ENCODE results near the gene VSTM2L. TPM values are rescaled to one million over a fixed set of nuclear protein-coding genes. Genes with fewer than 3 reads are reported as not detected.

The VSTM2L gene
- total and polyA plus RNA-seq, 9 of the 15 experiments (the other 6 are each of a cell fraction or from before 2014, with no cell fraction given) = not detected

DNA sequence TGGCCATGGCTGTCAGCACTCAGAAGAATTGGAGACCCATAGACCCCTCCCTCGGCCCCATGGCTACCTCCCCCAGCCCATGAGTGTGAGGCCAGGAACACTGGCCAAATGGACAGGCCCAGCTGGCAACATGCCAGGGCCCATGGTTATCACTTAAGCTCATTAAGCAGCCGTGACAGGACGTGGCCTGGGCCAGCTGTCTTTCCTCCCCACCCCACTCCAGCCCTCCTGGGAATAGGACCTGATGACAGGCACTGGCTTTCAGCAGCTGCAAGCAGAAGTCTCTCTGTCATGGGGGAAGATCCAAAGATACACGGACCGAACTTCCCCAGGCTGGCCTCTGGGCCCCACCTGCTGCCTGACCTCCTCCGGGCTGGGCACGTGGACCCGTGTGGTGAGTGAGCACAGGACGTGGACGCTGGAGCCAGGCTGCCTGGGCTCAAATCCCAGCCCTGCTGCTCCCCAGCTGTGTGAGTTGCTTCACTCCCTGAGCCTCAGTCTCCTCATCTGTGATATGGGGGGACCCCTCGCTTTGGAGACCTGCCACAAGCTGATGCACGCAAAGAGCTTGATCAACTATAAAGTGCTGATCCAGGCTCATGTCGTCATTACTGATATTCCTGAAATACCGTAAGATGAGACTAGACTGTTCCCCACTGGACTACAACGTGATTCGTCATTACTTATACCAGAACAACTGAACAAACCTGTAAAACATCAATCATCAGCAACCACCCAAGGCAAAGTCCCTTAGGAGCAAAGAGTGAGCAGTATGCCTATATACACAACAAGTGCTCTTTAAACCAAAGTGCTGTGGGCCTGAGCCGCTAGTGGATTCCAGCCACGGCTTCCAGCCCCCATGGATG lies 22.0 kb upstream of the VSTM2L start (continued):
- TF ChIP-seq KDM2B (CRISPR knock-in tag; IDR thresholded peaks at IDR 0.05) = no peak
- no peak for TF ChIP-seq ZKSCAN1 (IDR thresholded peaks at IDR 0.05; ENCODE audit: low read depth, low read length)
- peak; percentile 79 for TF ChIP-seq CBFA2T3 (IDR thresholded peaks at IDR 0.05)
- TF ChIP-seq ZFP30 (CRISPR knock-in tag; IDR thresholded peaks at IDR 0.05; ENCODE audit: borderline replicate concordance) = no peak
- TF ChIP-seq, protein P1, sequence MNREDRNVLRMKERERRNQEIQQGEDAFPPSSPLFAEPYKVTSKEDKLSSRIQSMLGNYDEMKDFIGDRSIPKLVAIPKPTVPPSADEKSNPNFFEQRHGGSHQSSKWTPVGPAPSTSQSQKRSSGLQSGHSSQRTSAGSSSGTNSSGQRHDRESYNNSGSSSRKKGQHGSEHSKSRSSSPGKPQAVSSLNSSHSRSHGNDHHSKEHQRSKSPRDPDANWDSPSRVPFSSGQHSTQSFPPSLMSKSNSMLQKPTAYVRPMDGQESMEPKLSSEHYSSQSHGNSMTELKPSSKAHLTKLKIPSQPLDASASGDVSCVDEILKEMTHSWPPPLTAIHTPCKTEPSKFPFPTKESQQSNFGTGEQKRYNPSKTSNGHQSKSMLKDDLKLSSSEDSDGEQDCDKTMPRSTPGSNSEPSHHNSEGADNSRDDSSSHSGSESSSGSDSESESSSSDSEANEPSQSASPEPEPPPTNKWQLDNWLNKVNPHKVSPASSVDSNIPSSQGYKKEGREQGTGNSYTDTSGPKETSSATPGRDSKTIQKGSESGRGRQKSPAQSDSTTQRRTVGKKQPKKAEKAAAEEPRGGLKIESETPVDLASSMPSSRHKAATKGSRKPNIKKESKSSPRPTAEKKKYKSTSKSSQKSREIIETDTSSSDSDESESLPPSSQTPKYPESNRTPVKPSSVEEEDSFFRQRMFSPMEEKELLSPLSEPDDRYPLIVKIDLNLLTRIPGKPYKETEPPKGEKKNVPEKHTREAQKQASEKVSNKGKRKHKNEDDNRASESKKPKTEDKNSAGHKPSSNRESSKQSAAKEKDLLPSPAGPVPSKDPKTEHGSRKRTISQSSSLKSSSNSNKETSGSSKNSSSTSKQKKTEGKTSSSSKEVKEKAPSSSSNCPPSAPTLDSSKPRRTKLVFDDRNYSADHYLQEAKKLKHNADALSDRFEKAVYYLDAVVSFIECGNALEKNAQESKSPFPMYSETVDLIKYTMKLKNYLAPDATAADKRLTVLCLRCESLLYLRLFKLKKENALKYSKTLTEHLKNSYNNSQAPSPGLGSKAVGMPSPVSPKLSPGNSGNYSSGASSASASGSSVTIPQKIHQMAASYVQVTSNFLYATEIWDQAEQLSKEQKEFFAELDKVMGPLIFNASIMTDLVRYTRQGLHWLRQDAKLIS (CRISPR knock-in tag; IDR thresholded peaks at IDR 0.05) = no peak
- TF ChIP-seq ZNF318 (IDR thresholded peaks at IDR 0.05; ENCODE audit: borderline replicate concordance in 1 of 2, low read depth in 1 of 2) = peak in 1 of 2 experiments; percentile 20; a peak in 1 of 4 replicates
- TF ChIP-seq USF1 (CRISPR knock-in tag; IDR thresholded peaks at IDR 0.05) = peak; percentile 45
- peak; percentile 70; the same call in 1 of the 2 replicates for TF ChIP-seq GATA2 (CRISPR knock-in tag; IDR thresholded peaks at IDR 0.05)
- TF ChIP-seq ZNF239 (CRISPR knock-in tag; IDR thresholded peaks at IDR 0.05) = no peak

Measured in K562 (cell line).